Cortex of kidney (tissue), 1 donor: ENCODE measurements around the gene SPNS3.

Source experiments
- DNase-seq: peaks from one replicate; lab custom pipeline; 2025; lab: John Stamatoyannopoulos, UW

The SPNS3 gene

DNA sequence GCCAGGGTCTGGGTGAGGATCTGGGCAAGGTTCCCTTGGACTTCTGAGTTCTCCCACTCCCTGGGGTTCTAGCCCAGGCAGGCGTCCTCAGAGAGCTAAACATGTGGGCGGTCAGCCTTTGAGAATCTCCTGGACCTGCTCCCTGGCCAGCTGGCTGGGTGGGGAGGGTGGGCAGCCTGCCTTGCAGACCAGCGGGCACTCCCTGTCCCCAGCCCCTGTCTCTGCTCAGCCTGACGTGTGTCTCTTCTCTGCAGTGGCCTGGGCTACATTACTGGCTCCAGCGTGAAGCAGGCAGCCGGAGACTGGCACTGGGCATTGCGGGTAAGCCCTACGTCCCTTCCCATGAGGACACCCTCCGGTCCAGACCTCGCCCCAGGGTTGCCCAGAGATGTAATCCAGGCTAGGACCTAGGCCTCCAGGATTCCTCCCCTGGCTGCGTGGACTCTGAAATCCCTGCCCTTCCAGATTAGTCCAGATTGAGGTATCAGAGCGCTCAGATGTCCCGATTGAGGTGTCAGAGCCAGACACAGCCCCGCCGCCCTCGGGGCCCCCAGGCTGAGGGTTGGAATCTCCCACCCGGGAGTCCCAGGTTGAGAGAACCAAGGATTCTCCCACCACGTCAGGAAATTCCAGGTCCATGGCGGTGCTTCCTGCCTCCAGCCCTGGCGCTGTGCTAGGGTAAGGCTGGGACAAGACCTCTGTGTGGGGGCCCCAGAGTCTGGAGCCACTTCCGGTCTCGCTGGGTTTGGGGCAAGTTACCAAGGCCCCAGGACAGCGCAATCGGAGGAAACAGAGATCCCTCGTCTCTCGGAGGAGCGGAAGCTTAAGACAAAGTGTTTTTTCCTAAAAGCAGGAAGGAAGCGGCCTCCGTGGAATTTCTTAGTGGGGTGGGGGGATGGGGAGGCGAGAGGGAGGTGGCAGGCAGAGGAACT is 97.3 kb downstream of the SPNS3 start:
- DNase-seq: no peak

DNA sequence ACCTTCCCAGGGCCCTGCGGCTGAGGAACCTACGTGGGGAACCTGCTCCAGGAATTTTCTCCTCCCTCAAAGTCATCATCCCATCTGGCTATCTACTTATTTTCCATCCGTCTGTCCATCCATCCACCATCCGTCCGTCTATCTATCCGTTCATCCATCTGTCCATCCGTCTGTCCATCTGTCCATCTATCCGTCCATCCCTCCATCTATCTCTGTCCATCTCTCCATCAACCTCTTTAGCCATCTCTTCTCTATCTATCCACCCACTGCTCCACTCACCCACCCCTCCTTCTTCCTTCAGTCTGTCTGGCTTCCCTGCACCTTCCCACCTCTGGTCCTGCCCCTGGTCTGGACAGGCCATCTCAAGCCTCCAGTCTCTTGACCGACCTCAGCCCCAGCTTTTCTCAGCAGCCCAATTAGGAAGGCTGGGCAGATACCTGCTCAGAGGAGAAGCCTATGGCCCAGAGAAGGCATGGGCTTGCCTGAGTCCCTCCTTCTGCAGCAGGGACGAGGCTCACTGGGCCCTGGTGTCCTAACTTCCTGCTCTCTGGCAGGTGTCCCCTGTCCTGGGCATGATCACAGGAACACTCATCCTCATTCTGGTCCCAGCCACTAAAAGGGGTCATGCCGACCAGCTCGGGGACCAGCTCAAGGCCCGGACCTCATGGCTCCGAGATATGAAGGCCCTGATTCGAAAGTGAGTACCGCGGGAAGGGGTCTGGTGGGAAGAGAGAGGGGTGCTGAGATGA is 98.4 kb downstream of the SPNS3 start:
- DNase-seq: no peak

DNA sequence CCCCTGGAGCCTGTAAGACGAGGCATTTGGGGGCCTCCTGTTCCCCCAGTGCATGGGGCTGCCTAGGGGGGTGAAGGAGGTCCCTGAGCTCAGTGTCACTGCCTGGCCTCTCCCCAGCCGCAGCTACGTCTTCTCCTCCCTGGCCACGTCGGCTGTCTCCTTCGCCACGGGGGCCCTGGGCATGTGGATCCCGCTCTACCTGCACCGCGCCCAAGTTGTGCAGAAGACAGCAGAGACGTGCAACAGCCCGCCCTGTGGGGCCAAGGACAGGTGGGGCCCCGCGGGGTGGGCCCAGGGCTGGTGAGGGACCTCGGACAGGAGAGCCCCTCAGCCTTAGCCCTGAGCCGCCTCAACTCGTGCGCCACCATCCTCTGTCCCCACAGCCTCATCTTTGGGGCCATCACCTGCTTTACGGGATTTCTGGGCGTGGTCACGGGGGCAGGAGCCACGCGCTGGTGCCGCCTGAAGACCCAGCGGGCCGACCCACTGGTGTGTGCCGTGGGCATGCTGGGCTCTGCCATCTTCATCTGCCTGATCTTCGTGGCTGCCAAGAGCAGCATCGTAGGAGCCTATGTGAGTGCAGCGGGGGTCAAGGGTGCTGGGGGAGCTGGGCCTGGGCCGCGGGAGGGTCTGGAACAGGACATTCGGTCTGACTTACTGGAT is 99.3 kb downstream of the SPNS3 start:
- DNase-seq: no peak

DNA sequence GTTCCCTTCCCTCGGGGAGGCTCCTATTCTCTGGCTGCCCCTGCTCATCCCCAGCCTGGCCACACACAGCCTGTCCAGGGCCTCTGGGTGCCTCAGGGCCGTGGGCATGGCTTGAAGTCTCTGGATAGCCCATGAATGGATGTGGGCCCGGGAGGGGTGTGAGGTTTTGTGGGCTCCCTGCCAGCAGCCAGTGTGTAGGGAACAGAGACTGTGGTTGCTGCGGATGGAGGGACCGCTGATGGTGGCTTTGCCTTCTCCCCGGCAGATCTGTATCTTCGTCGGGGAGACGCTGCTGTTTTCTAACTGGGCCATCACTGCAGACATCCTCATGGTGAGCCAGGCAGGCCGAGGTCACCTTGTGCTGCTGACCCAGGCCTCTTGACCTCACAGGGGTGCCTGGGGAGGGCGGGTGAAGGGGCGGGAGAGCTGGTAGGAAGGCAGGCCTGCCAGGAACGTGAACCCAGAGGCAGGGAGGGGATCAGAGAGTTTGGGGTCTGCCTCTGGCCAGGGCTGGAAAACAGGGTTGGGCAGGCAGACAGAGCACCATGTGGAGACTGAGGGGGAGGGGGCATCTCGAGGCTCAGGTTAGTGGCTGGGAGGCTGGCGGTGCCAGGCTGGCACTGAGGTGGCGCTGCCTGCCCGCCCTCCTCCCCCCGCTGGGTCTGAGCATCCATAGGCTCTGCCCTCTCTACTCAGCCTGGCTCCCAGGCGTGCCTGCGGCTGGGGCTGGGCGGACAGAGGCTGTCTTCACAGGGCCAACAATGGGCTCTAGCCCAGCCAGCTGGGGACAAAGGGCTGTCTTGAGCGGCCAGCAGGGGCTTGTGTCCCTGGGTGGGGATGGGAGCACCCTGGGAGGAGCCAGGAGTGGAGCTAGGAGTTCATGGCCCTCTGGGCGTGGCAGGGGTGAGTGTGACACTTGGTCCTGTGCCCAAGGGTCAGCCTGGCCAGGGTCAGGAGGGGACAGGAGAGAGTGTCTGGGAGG is 100.1 kb downstream of the SPNS3 start:
- no peak for DNase-seq

DNA sequence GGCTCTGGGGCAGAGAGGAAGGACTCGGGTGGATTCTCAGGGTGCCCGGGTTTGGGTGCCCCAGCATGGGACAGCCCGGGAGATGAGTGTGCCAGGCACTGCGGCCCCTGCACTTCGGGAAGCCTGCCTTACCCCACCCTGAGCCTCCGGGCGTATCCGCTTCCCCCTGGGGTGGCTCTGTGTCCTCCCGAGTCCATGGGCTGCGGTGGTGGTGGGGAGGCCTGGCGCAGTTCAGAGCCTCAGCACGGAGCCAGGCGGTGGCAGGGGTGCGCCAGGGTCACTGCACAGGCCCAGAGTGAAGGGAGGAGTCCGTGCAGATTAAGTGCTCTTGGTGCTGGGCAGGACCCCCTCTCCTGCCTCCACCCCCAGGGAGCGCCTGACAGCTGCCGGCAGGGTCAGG is 100.8 kb downstream of the SPNS3 start:
- no peak for DNase-seq

DNA sequence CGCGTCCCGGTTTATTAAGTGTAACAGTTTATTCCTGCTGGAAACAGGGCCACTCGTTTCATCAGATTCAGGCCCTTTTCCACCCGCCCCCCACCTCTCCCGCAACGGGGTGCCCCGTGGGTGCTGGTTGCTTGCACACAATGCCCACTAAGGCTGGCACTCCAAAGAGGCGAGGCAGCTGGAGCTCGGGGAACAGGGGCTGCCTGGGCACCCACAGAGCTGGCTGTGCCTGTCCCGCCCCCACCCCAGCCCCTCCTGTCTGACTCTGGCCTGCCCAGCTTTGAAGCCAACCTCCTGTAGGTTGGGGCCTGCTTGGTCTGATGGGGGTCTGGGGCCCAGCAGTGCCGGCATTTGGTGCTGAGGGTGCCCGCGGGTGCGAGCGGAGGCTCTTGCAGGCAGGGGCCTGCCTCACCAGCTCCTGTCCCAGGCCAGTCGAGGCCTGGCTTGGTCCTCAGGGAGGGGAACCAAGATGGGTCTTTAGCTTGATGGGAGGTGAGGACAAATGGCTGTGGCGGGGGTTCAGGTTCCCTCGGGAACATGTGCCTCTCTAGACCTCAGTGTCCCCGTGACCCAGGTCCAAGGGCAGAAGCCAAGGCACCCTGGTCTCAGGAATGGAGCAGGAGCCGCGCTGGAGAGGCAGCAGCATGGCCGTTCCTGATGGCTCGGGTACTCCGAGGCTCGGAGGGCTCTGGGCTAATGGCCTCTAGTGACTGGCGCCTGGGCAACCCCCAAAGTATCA is 101.4 kb downstream of the SPNS3 start:
- DNase-seq: no peak

DNA sequence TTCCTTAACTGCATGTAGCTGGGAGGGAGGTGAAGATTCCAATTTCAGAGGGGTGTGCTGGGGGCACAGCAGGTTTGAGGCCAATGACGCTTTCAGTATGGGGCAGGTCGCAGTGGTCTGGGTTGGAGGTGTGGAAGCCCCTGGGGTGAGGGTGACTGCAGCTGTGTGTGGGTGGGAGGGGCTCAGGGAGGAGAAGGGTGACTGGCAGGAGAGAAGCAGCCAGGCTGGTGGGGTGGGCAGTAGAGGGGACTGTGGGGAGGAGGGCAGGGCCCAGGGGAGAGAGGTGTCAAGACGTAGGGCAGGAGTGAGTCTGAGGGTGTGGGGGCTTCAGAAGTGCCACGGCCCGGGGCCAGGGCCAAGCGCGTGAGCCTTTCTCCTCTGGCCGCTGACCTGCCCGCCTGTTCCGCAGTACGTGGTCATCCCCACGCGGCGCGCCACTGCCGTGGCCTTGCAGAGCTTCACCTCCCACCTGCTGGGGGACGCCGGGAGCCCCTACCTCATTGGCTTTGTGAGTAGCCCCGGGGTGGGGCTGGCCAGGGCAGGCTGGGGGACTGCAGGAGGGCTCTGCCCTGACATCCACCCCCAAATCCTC is 102.0 kb downstream of the SPNS3 start:
- DNase-seq: no peak

DNA sequence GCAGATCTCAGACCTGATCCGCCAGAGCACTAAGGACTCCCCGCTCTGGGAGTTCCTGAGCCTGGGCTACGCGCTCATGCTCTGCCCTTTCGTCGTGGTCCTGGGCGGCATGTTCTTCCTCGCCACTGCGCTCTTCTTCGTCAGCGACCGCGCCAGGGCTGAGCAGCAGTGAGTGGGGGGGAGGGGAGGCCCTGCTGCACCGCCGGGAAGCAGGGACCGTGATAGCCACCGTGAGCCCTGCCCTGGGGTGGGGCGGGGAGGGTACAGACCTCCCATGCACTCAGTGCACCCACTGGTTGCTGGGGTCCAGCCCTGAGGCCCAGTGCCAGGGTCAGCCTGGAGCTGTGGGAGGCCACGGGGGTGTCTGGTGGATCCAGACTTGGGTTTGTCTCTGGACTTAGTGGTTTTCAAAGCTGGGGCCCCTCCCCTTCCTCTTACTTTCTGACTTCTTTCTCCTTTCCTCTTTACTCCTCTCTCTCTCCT is 102.6 kb downstream of the SPNS3 start:
- DNase-seq: no peak

DNA sequence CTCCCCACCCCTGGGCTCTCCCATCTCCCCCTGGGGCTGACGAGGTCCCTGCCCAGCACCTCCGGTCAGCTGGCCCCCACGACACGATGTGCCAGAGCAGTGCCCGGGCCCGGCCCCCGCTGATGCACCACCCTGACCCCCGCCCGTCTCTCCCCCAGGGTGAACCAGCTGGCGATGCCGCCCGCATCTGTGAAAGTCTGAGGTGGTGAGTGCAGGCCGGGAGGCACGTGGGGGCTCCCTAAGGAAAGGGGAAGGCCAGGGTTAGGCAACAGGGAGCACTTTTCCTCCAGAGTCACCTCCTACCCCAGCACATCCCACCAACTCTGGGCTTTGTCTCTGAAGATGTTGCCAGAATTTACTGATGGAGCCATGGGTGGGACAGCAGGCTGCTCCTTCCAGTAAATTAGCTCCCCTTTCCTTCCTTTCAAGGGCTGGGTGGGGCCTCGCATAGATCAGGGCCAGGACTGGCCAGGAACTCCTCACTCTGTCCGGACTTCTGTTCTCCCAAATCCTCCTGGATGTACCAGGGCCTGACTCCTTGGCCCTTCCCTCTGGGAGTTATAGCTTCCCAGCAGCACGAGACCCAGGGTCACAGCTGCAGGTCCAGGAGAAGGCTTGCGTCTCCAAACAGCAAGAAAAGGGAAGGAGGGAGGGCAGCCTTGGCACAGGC is 103.1 kb downstream of the SPNS3 start:
- no peak for DNase-seq
